IMR-90 (cell line): ENCODE data around the gene THADA. TPM values are rescaled to one million over a fixed set of nuclear protein-coding genes. Genes with fewer than 3 reads are reported as not detected.

Experiments used
- ATAC-seq: fragments of 200-7000 bp; cut with Tn5 transposase; 2 replicates; pipeline ENCODE4 v1.9.1; 2020; ENCODE audit warnings: low read depth, mild to moderate bottlenecking, moderate library complexity
- BruUV-seq: library from RNA; stranded (reverse); fragments of 400-500 nt; replicated peaks from 2 replicates; lab custom pipeline; 2021; lab: Mats Ljungman, UMichigan
- CTCF ChIA-PET: fragments of 300-600 bp; formaldehyde crosslinking; extraction: SDS; loops from one replicate; lab custom pipeline; 2021; ENCODE audit warnings: antibody characterized with exemption; lab: Yijun Ruan, JAX
- POLR2A ChIA-PET: fragments of 300-600 bp; sonication (Branson Sonifier 250); formaldehyde crosslinking; loops from one replicate; lab custom pipeline; 2022; ENCODE audit warnings: antibody characterized with exemption; ENCODE audit not compliant: unreplicated experiment; lab: Charles Lee
- DNase-seq: peaks from one replicate; pipeline ENCODE4 v3.0.0; 2013
- H2AFZ ChIP-seq: replicated peaks from 2 replicates; pipeline ENCODE3; 2013; ENCODE audit warnings: low read length, mild to moderate bottlenecking; ENCODE audit not compliant: poor library complexity
- H2AK5ac ChIP-seq: 2 replicates; pipeline ENCODE4 v1.6.1; 2013; ENCODE audit warnings: low read depth, low read length, inconsistent platforms
- H2AK9ac ChIP-seq: replicated peaks from 2 replicates; pipeline ENCODE3; 2013; ENCODE audit warnings: mild to moderate bottlenecking, low read depth, low read length, moderate library complexity; ENCODE audit not compliant: poor library complexity
- H2BK120ac ChIP-seq: 2 replicates; pipeline ENCODE4 v1.6.1; 2013; ENCODE audit warnings: low read depth, low read length, inconsistent platforms
- H2BK15ac ChIP-seq: 3 replicates; pipeline ENCODE4 v1.6.1; 2013; ENCODE audit warnings: low read depth, low read length, inconsistent platforms
- H2BK20ac ChIP-seq: 2 replicates; pipeline ENCODE4 v1.6.1; 2013; ENCODE audit warnings: low read depth, mild to moderate bottlenecking, inconsistent platforms, low read length, moderate library complexity
- H2BK5ac ChIP-seq: 2 replicates; pipeline ENCODE4 v1.6.1; 2013; ENCODE audit warnings: mild to moderate bottlenecking, low read depth, low read length, inconsistent platforms; ENCODE audit not compliant: poor library complexity, severe bottlenecking
- H3K14ac ChIP-seq: replicated peaks from 2 replicates; pipeline ENCODE4 v1.6.1; 2013; ENCODE audit warnings: low read depth, low read length, inconsistent platforms
- H3K18ac ChIP-seq: 2 replicates; pipeline ENCODE4 v1.6.1; 2013; ENCODE audit warnings: low read depth, low read length, control low read depth
- H3K23ac ChIP-seq: 2 replicates; pipeline ENCODE4 v1.6.1; 2013; ENCODE audit warnings: low read depth, low read length, inconsistent platforms
- H3K27ac ChIP-seq: 2 replicates; pipeline ENCODE4 v1.5.1; 2013; ENCODE audit warnings: mild to moderate bottlenecking, control low read depth, low read length; ENCODE audit not compliant: insufficient read depth
- H3K27me3 ChIP-seq: 2 replicates; pipeline ENCODE4 v1.6.1; 2013; ENCODE audit warnings: low read length; ENCODE audit not compliant: control insufficient read depth, insufficient read depth
- H3K36me3 ChIP-seq: 2 replicates; pipeline ENCODE4 v1.6.1; 2013; ENCODE audit warnings: low read length, mixed read lengths; ENCODE audit not compliant: control insufficient read depth, insufficient read depth
- H3K4ac ChIP-seq: 2 replicates; pipeline ENCODE4 v1.6.1; 2013; ENCODE audit warnings: low read depth, low read length, inconsistent platforms
- H3K4me1 ChIP-seq: 2 replicates; pipeline ENCODE4 v1.6.1; 2013; ENCODE audit warnings: low read length, mixed read lengths; ENCODE audit not compliant: control insufficient read depth, insufficient read depth
- H3K4me2 ChIP-seq: 2 replicates; pipeline ENCODE4 v1.6.1; 2013; ENCODE audit warnings: low read depth, mild to moderate bottlenecking, control low read depth, low read length, moderate library complexity
- H3K4me3 ChIP-seq: 2 replicates; pipeline ENCODE4 v1.5.1; 2013; ENCODE audit warnings: low read depth, mild to moderate bottlenecking, control low read depth, low read length, moderate library complexity; ENCODE audit not compliant: insufficient read depth
- H3K56ac ChIP-seq: 2 replicates; pipeline ENCODE4 v1.6.1; 2013; ENCODE audit warnings: low read length, inconsistent platforms; ENCODE audit not compliant: insufficient read depth; ENCODE audit errors: extremely low read depth
- H3K79me1 ChIP-seq, 2 experiments: 2 replicates each; pipeline ENCODE4 v1.6.1; 2013; ENCODE audit warnings: low read length in 2 of 2, inconsistent platforms in 1 of 2, low read depth in 1 of 2
- H3K9ac ChIP-seq: 2 replicates; pipeline ENCODE4 v1.6.1; 2013; ENCODE audit warnings: low read depth, low read length, control low read depth
- H3K9me1 ChIP-seq: 2 replicates; pipeline ENCODE4 v1.6.1; 2013; ENCODE audit warnings: low read length, inconsistent platforms; ENCODE audit not compliant: insufficient read depth
- H3K9me3 ChIP-seq: 2 replicates; pipeline ENCODE4 v1.6.1; 2013; ENCODE audit warnings: low read length; ENCODE audit not compliant: control insufficient read depth, insufficient read depth
- H4K20me1 ChIP-seq: 2 replicates; pipeline ENCODE4 v1.6.1; 2013; ENCODE audit warnings: low read length, inconsistent platforms; ENCODE audit not compliant: insufficient read depth
- H4K5ac ChIP-seq: 2 replicates; pipeline ENCODE4 v1.6.1; 2013; ENCODE audit warnings: mild to moderate bottlenecking, low read depth, low read length, control low read depth
- H4K8ac ChIP-seq, 2 experiments: 2 replicates each; pipeline ENCODE4 v1.6.1; 2013; ENCODE audit warnings: low read depth in 2 of 2, low read length in 2 of 2, control low read depth in 1 of 2, inconsistent platforms in 1 of 2
- H4K91ac ChIP-seq: 2 replicates; pipeline ENCODE4 v1.6.1; 2013; ENCODE audit warnings: low read depth, low read length, inconsistent platforms; ENCODE audit not compliant: insufficient read depth
- BHLHE40 ChIP-seq: fragments of 150-350 bp; IDR thresholded peaks from 2 replicates; pipeline ENCODE4 v1.6.1; 2016; ENCODE audit warnings: mild to moderate bottlenecking, low read depth, low read length
- CHD1 ChIP-seq: IDR thresholded peaks from 2 replicates; pipeline ENCODE4 v1.6.1; 2012; ENCODE audit warnings: low read depth, low read length, improper control_type of control experiment
- ELK1 ChIP-seq: fragments of 150-350 bp; IDR thresholded peaks from 2 replicates; pipeline ENCODE4 v1.6.1; 2016; ENCODE audit warnings: low read depth, mild to moderate bottlenecking, low read length, moderate library complexity, borderline replicate concordance
- MAZ ChIP-seq: IDR thresholded peaks from 2 replicates; pipeline ENCODE4 v1.6.1; 2012; ENCODE audit warnings: low read depth, mild to moderate bottlenecking, low read length, improper control_type of control experiment, moderate library complexity, borderline replicate concordance
- USF2 ChIP-seq: fragments of 150-350 bp; IDR thresholded peaks from 2 replicates; pipeline ENCODE4 v1.6.1; 2017; ENCODE audit warnings: mild to moderate bottlenecking, antibody characterized with exemption, low read length, low read depth
- WGBS, 2 experiments: methylation state at CpG; one replicate each; pipeline versions ENCODE4 v1.1.5 to v1.1.7; 2013; ENCODE audit warnings: missing lambda C conversion rate in 2 of 2; ENCODE audit not compliant: insufficient read length in 1 of 2; ENCODE audit errors: extremely low coverage in 2 of 2; 5-methylcytosine and 5-hydroxymethylcytosine counted together
- dilution Hi-C: fragments of 300-500 bp; cut with HindIII; formaldehyde crosslinking; loops from one replicate; pipeline ENCODE4 v1.14.3; 2018; ENCODE audit warnings: low sequenced_read_pairs; ENCODE audit not compliant: unreplicated experiment
- in situ Hi-C: fragments of 300-500 bp; cut with MboI; formaldehyde crosslinking; loops from 3 replicates; pipeline ENCODE4 v1.14.3; 2019; ENCODE audit warnings: low sequenced_read_pairs, inconsistent platforms, mixed read lengths
- intact Hi-C: fragments of 100-400 bp; cut with micrococcal nuclease; formaldehyde crosslinking; loops from 2 replicates; pipeline ENCODE4 v1.10.0; 2022
- polyA plus RNA-seq, 3 experiments: library from polyadenylated mRNA; depleted of rRNA; stranded (reverse); fragments of >200 nt; gene quantifications; 2 replicates each; pipeline ENCODE4 v1.2.3, GENCODE V29; 2012; ENCODE audit warnings: low replicate concordance in 1 of 3
- total RNA-seq: library from RNA; depleted of rRNA; stranded (reverse); fragments of >200 nt; gene quantifications from 2 replicates; pipeline ENCODE4 v1.2.3, GENCODE V29; 2012
- TF ChIP-seq, protein P1 (sequence below): conservative IDR thresholded peaks from 2 replicates; pipeline ENCODE4 v1.5.1; 2012; ENCODE audit warnings: mild to moderate bottlenecking, low read depth, low read length, improper control_type of control experiment

THADA gene
- total and polyA plus RNA-seq, 2 of the 4 experiments (the other 2 are of a cell fraction) = 10.5 to 21.3 TPM

DNA sequence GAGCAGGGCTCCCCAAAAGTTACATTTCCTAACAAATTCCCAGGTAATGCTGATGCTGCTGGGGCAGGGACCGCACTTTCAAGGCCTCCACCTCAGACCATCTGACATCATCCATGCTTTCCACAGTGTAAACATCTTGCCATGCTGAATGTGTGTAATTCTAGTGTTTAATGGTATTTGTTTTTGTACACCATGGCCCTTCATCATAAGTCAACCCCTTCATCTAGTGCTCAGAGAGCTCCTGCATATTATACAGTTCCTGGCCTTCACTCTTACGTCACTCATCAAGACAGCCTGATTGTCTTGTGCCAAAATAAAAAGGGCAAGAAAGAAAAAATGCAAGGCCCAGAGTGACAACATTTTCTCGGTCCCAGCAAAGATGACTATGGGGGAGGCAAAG lies 291.9 kb downstream of the THADA start:
- dilution Hi-C loops = no loop called here
- TF ChIP-seq MAZ (no peak), USF2 (no peak), CHD1 (no peak), BHLHE40 (no peak), ELK1 (no peak)
- TF ChIP-seq, protein P1, sequence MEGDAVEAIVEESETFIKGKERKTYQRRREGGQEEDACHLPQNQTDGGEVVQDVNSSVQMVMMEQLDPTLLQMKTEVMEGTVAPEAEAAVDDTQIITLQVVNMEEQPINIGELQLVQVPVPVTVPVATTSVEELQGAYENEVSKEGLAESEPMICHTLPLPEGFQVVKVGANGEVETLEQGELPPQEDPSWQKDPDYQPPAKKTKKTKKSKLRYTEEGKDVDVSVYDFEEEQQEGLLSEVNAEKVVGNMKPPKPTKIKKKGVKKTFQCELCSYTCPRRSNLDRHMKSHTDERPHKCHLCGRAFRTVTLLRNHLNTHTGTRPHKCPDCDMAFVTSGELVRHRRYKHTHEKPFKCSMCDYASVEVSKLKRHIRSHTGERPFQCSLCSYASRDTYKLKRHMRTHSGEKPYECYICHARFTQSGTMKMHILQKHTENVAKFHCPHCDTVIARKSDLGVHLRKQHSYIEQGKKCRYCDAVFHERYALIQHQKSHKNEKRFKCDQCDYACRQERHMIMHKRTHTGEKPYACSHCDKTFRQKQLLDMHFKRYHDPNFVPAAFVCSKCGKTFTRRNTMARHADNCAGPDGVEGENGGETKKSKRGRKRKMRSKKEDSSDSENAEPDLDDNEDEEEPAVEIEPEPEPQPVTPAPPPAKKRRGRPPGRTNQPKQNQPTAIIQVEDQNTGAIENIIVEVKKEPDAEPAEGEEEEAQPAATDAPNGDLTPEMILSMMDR = no peak
- H3K9me1 ChIP-seq = no peaks in the 10 kb centered on the region
- intact Hi-C loops = no loop called here
- WGBS, 2 experiments = no CpG with 5 or more reads among the region's 3 CpGs
- H3K14ac ChIP-seq = no peak overlapping the region
- in situ Hi-C loops = no loop called here
- no peak overlapping the region for H3K18ac ChIP-seq
- no peak overlapping the region for H4K91ac ChIP-seq
- no peak overlapping the region for H3K23ac ChIP-seq
- no peaks in the 10 kb centered on the region for H3K9me3 ChIP-seq
- H3K4me1 ChIP-seq = peaks cover 4% of the 10 kb centered on the region; the same call in 1 of the 2 replicates
- DNase-seq (no peak), ATAC-seq (no peak)
- H2BK20ac ChIP-seq = no peak overlapping the region
- no peak overlapping the region for H2AK9ac ChIP-seq
- no peak overlapping the region for H4K5ac ChIP-seq
- H3K56ac ChIP-seq = no peak overlapping the region
- no peak overlapping the region for H3K27ac ChIP-seq
- no peaks in the 10 kb centered on the region for H3K79me1 ChIP-seq
- no peak overlapping the region for H3K4me3 ChIP-seq
- H4K8ac ChIP-seq = no peak overlapping the region
- H2BK15ac ChIP-seq = no peak overlapping the region
- no peak overlapping the region for H3K9ac ChIP-seq
- ChIA-PET POLR2A (no interaction called here), CTCF (no interaction called here)
- H3K36me3 ChIP-seq = no peaks in the 10 kb centered on the region
- no peak overlapping the region for H2BK5ac ChIP-seq
- no TSS peak for BruUV-seq
- H2BK120ac ChIP-seq = no peak overlapping the region
- H3K27me3 ChIP-seq = peaks cover 5% of the 10 kb centered on the region; the same call in 1 of the 2 replicates
- H4K20me1 ChIP-seq = no peaks in the 10 kb centered on the region
- no peak overlapping the region for H2AK5ac ChIP-seq
- H2AFZ ChIP-seq = no peak overlapping the region
- no peak overlapping the region for H3K4me2 ChIP-seq
- no peak overlapping the region for H3K4ac ChIP-seq
